K562 (cell line): Measurements from ENCODE around the gene PPM1N. TPM values are rescaled to one million over a fixed set of nuclear protein-coding genes. Genes with fewer than 3 reads are reported as not detected.

Source experiments
- ASH1L ChIP-seq: fragments of 450-650 bp; IDR thresholded peaks from 2 replicates; pipeline ENCODE4 v1.6.1; 2018; ENCODE audit warnings: borderline replicate concordance, mild to moderate bottlenecking, low read depth; ENCODE audit not compliant: partially characterized antibody
- BCLAF1 ChIP-seq, 2 experiments: fragments of 450-650 bp in 1 of 2; IDR thresholded peaks; 2 replicates each; pipeline ENCODE4 v1.6.1; 2011 to 2017; ENCODE audit warnings: low read depth in 2 of 2, antibody characterized with exemption in 1 of 2, borderline replicate concordance in 1 of 2, low read length in 1 of 2, mild to moderate bottlenecking in 1 of 2, mixed read lengths in 1 of 2; ENCODE audit not compliant: control insufficient read depth in 1 of 2
- BHLHE40 ChIP-seq: IDR thresholded peaks from 2 replicates; pipeline ENCODE4 v1.6.1; 2011; ENCODE audit warnings: low read length, improper control_type of control experiment
- CAMTA2 ChIP-seq: fragments of 250-450 bp; sonication (Bioruptor Pico); conservative IDR thresholded peaks from 2 replicates; pipeline ENCODE4 v1.5.1; 2022
- CREM ChIP-seq: IDR thresholded peaks from 2 replicates; pipeline ENCODE4 v1.6.1; 2014; ENCODE audit warnings: antibody characterized with exemption, low read depth
- EGR1 ChIP-seq: fragments of 450-650 bp; conservative IDR thresholded peaks from 2 replicates; pipeline ENCODE4 v1.6.1; 2017; ENCODE audit warnings: mild to moderate bottlenecking
- FOSL1 ChIP-seq: fragments of 200-800 bp; sonication (Bioruptor generic); conservative IDR thresholded peaks from 2 replicates; pipeline ENCODE4 v1.6.1; 2016; ENCODE audit warnings: missing genetic modification characterization, missing compliant biosample characterization
- JUND ChIP-seq, 2 experiments: IDR thresholded peaks; 2 replicates in 1 of 2; 3 replicates in 1 of 2; pipeline ENCODE4 v1.6.1; 2011; ENCODE audit warnings: borderline replicate concordance in 2 of 2, low read depth in 2 of 2, low read length in 2 of 2, improper control_type of control experiment in 1 of 2, missing biosample characterization in 1 of 2, missing genetic modification characterization in 1 of 2, missing genetic modification reagents in 1 of 2
- KHSRP ChIP-seq: fragments of 450-650 bp; IDR thresholded peaks from 2 replicates; pipeline ENCODE4 v1.6.1; 2017
- MBD2 ChIP-seq: sonication (generic); IDR thresholded peaks from 2 replicates; pipeline ENCODE4 v1.6.1; 2016; ENCODE audit warnings: low read depth, borderline replicate concordance
- MYC ChIP-seq, 2 experiments: fragments of 250-450 bp in 1 of 2; sonication (Bioruptor Pico) in 1 of 2; IDR thresholded peaks; 2 replicates each; pipeline versions ENCODE4 v1.5.1 to v1.6.1; 2012 to 2021; ENCODE audit warnings: low read depth in 2 of 2, borderline replicate concordance in 1 of 2, improper control_type of control experiment in 1 of 2, low read length in 1 of 2, mild to moderate bottlenecking in 1 of 2, moderate library complexity in 1 of 2
- NFYB ChIP-seq: IDR thresholded peaks from 2 replicates; pipeline ENCODE4 v1.6.1; 2011; ENCODE audit warnings: mild to moderate bottlenecking, moderate library complexity; ENCODE audit not compliant: insufficient read length; ENCODE audit errors: extremely low read depth
- NUFIP1 ChIP-seq: fragments of 450-650 bp; IDR thresholded peaks from 2 replicates; pipeline ENCODE4 v1.6.1; 2018; ENCODE audit not compliant: partially characterized antibody
- POLR2A ChIP-seq: fragments of 450-650 bp; conservative IDR thresholded peaks from 2 replicates; pipeline ENCODE4 v1.6.1; 2016
- POLR2AphosphoS5 ChIP-seq: IDR thresholded peaks from 2 replicates; pipeline ENCODE4 v1.6.1; 2011; ENCODE audit warnings: mild to moderate bottlenecking, low read depth, low read length, moderate library complexity; ENCODE audit not compliant: control insufficient read depth, insufficient read depth
- POLR2B ChIP-seq: fragments of 450-650 bp; IDR thresholded peaks from 2 replicates; pipeline ENCODE4 v1.6.1; 2018; ENCODE audit warnings: low read depth; ENCODE audit not compliant: partially characterized antibody
- POLR2G ChIP-seq: fragments of 200-400 bp; formaldehyde crosslinking; IDR thresholded peaks from 2 replicates; pipeline ENCODE4 v1.6.1; 2017; ENCODE audit warnings: low read depth, mild to moderate bottlenecking, antibody characterized with exemption, low read length, moderate library complexity
- PRDM10 ChIP-seq: fragments of 450-650 bp; IDR thresholded peaks from 2 replicates; pipeline ENCODE4 v1.6.1; 2018; ENCODE audit not compliant: partially characterized antibody
- PRPF4 ChIP-seq: fragments of 200-400 bp; formaldehyde crosslinking; IDR thresholded peaks from one replicate; pipeline ENCODE4 v1.6.1; 2017; ENCODE audit warnings: low read length, low read depth, mild to moderate bottlenecking; ENCODE audit not compliant: insufficient read depth, poor library complexity, severe bottlenecking
- SP1 ChIP-seq: sonication (generic); formaldehyde crosslinking; IDR thresholded peaks from 2 replicates; pipeline ENCODE4 v1.8.1; 2022; ENCODE audit warnings: mild to moderate bottlenecking, missing genetic modification reagents
- ZNF436 ChIP-seq: fragments of 250-450, 450-650 bp; sonication (Bioruptor Pico); formaldehyde crosslinking; IDR thresholded peaks from 2 replicates; pipeline ENCODE4 v1.7.0; 2020; ENCODE audit warnings: mild to moderate bottlenecking
- ZNF57 ChIP-seq: fragments of 450-650 bp; formaldehyde crosslinking; IDR thresholded peaks from 2 replicates; pipeline ENCODE4 v1.4.0; 2020; ENCODE audit warnings: mild to moderate bottlenecking, moderate library complexity
- polyA plus RNA-seq, 8 experiments: library from polyadenylated mRNA; depleted of rRNA in 4 of 8; stranded (reverse) in 5 of 8; unstranded in 3 of 8; fragments of >200 nt; fragmentation: Nextera tagmentation in 2 of 8; fragmentation: Illumina TruSeq in 1 of 8; extraction: Ambion mirVana in 2 of 8; extraction: Trizol in 1 of 8; gene quantifications; 2 replicates each; pipeline versions ENCODE4 v1.2.1 to v1.2.3, GENCODE V29; 2011 to 2014; ENCODE audit warnings: inconsistent platforms in 1 of 8, missing spikeins in 1 of 8
- total RNA-seq, 7 experiments: library from RNA; depleted of rRNA in 6 of 7; stranded (reverse); fragments of >200 nt in 6 of 7; fragmentation: Illumina TruSeq in 2 of 7; extraction: Trizol in 2 of 7; gene quantifications; 2 replicates each; pipeline versions ENCODE4 v1.2.1 to v1.2.3, GENCODE V29; 2011 to 2021; ENCODE audit warnings: low replicate concordance in 1 of 7

The PPM1N gene
- total and polyA plus RNA-seq, 9 of the 15 experiments (the other 6 are each of a cell fraction or from before 2014, with no cell fraction given), result 4.5 to 15.6 (median 8.7) TPM

GRCh38 chr19:45526143-45526542, 27.9 kb downstream of the PPM1N start (continued):
- TF ChIP-seq BCLAF1 (IDR thresholded peaks at IDR 0.05; ENCODE audit: borderline replicate concordance in 1 of 2, control insufficient read depth in 1 of 2, low read depth in 2 of 2, low read length in 1 of 2) (peak in 1 of 2 experiments; percentile 32; a peak in 1 of 4 replicates), NUFIP1 (no peak), ZNF57 (CRISPR knock-in tag) (no peak), POLR2G (peak; percentile 40; the same call in 1 of the 2 replicates), EGR1 (peak; percentile 39; the same call in 1 of the 2 replicates), MYC (IDR thresholded peaks at IDR 0.05; ENCODE audit: low read depth, low read length) (no peak), MYC (CRISPR knock-in tag; IDR thresholded peaks at IDR 0.05; ENCODE audit: borderline replicate concordance, low read depth) (no peak), POLR2B (peak; percentile 8), PRDM10 (peak; percentile 98), CAMTA2 (CRISPR knock-in tag) (no peak), PRPF4 (no peak), NFYB (peak; percentile 84), MBD2 (peak; percentile 91), BHLHE40 (0 out of 2 replicates have a peak, but pooled peaks have one; percentile 4), ASH1L (peak; percentile 63), JUND (IDR thresholded peaks at IDR 0.05; ENCODE audit: borderline replicate concordance, low read depth, low read length) (peak; percentile 43; the same call in 1 of the 2 replicates), JUND (tag; IDR thresholded peaks at IDR 0.05; ENCODE audit: borderline replicate concordance, low read depth, low read length) (no peak), ZNF436 (CRISPR knock-in tag) (no peak), FOSL1 (tag) (no peak), POLR2AphosphoS5 (peak; percentile 56), SP1 (CRISPR knock-in tag) (peak; percentile 58; the same call in 1 of the 2 replicates), KHSRP (no peak), POLR2A (0 out of 2 replicates have a peak, but pooled peaks have one; percentile 25), CREM (no peak)
